ENCODE data around the gene MRGPRE.

DNA sequence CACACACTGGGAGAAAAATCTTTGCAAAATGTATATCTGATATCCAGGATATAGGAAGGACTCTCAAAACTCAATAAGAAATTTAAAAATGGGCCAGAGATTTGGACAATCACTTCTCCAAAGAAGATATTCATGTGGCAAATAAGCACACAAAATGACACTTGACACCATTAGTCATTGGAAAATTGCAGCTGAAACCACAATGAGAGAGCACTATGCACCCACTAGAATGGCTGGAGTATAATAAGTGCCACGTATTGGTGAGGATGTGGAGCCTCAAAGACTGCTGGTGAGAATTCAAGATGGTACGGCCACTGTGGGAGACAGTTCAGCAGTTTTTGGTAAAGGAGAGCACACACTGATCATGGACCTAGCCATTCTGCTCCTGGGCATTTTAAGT is 54.3 kb downstream of the MRGPRE start:
- TF ChIP-seq, protein P1, sequence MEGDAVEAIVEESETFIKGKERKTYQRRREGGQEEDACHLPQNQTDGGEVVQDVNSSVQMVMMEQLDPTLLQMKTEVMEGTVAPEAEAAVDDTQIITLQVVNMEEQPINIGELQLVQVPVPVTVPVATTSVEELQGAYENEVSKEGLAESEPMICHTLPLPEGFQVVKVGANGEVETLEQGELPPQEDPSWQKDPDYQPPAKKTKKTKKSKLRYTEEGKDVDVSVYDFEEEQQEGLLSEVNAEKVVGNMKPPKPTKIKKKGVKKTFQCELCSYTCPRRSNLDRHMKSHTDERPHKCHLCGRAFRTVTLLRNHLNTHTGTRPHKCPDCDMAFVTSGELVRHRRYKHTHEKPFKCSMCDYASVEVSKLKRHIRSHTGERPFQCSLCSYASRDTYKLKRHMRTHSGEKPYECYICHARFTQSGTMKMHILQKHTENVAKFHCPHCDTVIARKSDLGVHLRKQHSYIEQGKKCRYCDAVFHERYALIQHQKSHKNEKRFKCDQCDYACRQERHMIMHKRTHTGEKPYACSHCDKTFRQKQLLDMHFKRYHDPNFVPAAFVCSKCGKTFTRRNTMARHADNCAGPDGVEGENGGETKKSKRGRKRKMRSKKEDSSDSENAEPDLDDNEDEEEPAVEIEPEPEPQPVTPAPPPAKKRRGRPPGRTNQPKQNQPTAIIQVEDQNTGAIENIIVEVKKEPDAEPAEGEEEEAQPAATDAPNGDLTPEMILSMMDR (IDR thresholded peaks at IDR 0.05; ENCODE audit: low read depth, low read length, poor library complexity, severe bottlenecking) = no peak
- no peak for TF ChIP-seq EZH2phosphoT487 (IDR thresholded peaks at IDR 0.05; ENCODE audit: borderline replicate concordance, low read length)
